Astrocyte (in vitro differentiated cells and primary cell): ENCODE measurements around the gene LY9. TPM values are rescaled to one million over a fixed set of nuclear protein-coding genes. Genes with fewer than 3 reads are reported as not detected.

Experiments
- DNase-seq: peaks from one replicate; pipeline ENCODE4 v3.0.0-alpha.2; 2010; ENCODE audit warnings: low read depth
- FAIRE-seq: peaks from 2 replicates; lab custom pipeline; 2011; peaks lifted over from hg19 to GRCh38; lab: Jason Lieb, UNC
- H2AFZ ChIP-seq: 2 replicates; pipeline ENCODE4 v1.6.0; 2012; ENCODE audit warnings: low read depth, low read length, inconsistent platforms
- H3K27ac ChIP-seq: 2 replicates; pipeline ENCODE4 v1.5.1; 2011; ENCODE audit warnings: low read depth, low read length, inconsistent platforms
- H3K27me3 ChIP-seq: 2 replicates; pipeline ENCODE4 v1.6.0; 2011; ENCODE audit warnings: low read length, inconsistent platforms; ENCODE audit not compliant: insufficient read depth
- H3K36me3 ChIP-seq: 2 replicates; pipeline ENCODE4 v1.5.1; 2011; ENCODE audit warnings: low read length, inconsistent platforms; ENCODE audit not compliant: insufficient read depth
- H3K4me1 ChIP-seq: 2 replicates; pipeline ENCODE4 v1.5.1; 2011; ENCODE audit warnings: low read length, inconsistent platforms; ENCODE audit not compliant: insufficient read depth
- H3K4me2 ChIP-seq: 2 replicates; pipeline ENCODE4 v1.6.0; 2012; ENCODE audit warnings: low read length, inconsistent platforms
- H3K4me3 ChIP-seq: 2 replicates; pipeline ENCODE4 v1.5.1; 2011; ENCODE audit warnings: low read depth, mild to moderate bottlenecking, low read length, inconsistent platforms; ENCODE audit not compliant: insufficient read depth
- H3K79me2 ChIP-seq: 2 replicates; pipeline ENCODE4 v1.6.0; 2012; ENCODE audit warnings: mild to moderate bottlenecking, low read length, inconsistent platforms; ENCODE audit not compliant: insufficient read depth
- H3K9ac ChIP-seq: 2 replicates; pipeline ENCODE4 v1.6.0; 2012; ENCODE audit warnings: mild to moderate bottlenecking, low read length, inconsistent platforms
- H3K9me3 ChIP-seq: 2 replicates; pipeline ENCODE4 v1.5.1; 2012; ENCODE audit warnings: low read depth, mild to moderate bottlenecking, low read length, inconsistent platforms; ENCODE audit not compliant: insufficient read depth
- H4K20me1 ChIP-seq: 2 replicates; pipeline ENCODE4 v1.6.0; 2012; ENCODE audit warnings: low read length, inconsistent platforms; ENCODE audit not compliant: insufficient read depth
- H3K27ac Mint-ChIP-seq: one replicate; pipeline ENCODE4 v1.8.0; 2021; ENCODE audit warnings: mild to moderate bottlenecking, mixed read lengths; ENCODE audit not compliant: unreplicated experiment
- H3K27me3 Mint-ChIP-seq: one replicate; pipeline ENCODE4 v1.8.0; 2021; ENCODE audit warnings: low read depth, mixed read lengths; ENCODE audit not compliant: unreplicated experiment
- H3K36me3 Mint-ChIP-seq: one replicate; pipeline ENCODE4 v1.8.0; 2021; ENCODE audit warnings: low read depth, mixed read lengths; ENCODE audit not compliant: unreplicated experiment
- H3K4me1 Mint-ChIP-seq: one replicate; pipeline ENCODE4 v1.8.0; 2021; ENCODE audit warnings: low read depth, mixed read lengths; ENCODE audit not compliant: unreplicated experiment
- H3K4me3 Mint-ChIP-seq: one replicate; pipeline ENCODE4 v1.8.0; 2021; ENCODE audit warnings: mild to moderate bottlenecking, moderate library complexity, mixed read lengths; ENCODE audit not compliant: unreplicated experiment
- H3K9me3 Mint-ChIP-seq: one replicate; pipeline ENCODE4 v1.8.0; 2021; ENCODE audit warnings: mild to moderate bottlenecking, mixed read lengths; ENCODE audit not compliant: unreplicated experiment
- EZH2 ChIP-seq: IDR thresholded peaks from 2 replicates; pipeline ENCODE4 v1.6.1; 2012; ENCODE audit warnings: mild to moderate bottlenecking, low read length, inconsistent platforms; ENCODE audit not compliant: insufficient read depth
- total RNA-seq: library from RNA; stranded (reverse); gene quantifications from 2 replicates; pipeline ENCODE4 v1.2.1, GENCODE V29; 2021
- TF ChIP-seq, protein P1 (sequence below): IDR thresholded peaks from 2 replicates; pipeline ENCODE4 v1.5.1; 2011; ENCODE audit warnings: low read depth, mild to moderate bottlenecking, inconsistent platforms, low read length, moderate library complexity; ENCODE audit not compliant: insufficient read depth

The LY9 gene
- total RNA-seq, 1 donor from 2014 or later: not detected

DNA sequence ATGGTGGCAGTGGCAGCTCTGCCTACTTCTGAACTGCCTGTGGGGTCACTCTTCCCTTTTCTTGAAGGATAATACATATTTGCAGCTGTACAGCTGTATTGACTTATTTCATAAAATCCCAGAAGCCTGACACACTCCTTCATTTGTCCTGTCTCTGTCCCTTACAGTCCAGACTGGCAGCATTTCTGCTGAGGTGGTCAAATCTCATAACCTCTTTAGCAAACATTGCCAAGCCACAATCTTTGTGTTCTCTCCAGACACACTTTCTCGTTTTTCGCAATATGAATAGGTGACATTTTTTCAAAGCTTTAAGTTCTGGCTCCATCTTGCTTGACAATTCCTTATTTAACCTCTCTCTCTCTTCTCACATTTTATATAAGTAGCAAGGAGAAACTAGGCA lies 15.2 kb downstream of the LY9 start:
- no peak overlapping the region for H2AFZ ChIP-seq
- no peak overlapping the region for H3K4me3 ChIP-seq
- no peaks in the 10 kb centered on the region for H3K36me3 Mint-ChIP-seq
- no peak overlapping the region for H3K4me2 ChIP-seq
- no peak overlapping the region for H3K27ac ChIP-seq
- FAIRE-seq (no peak), DNase-seq (no peak)
- H3K4me1 Mint-ChIP-seq: peaks cover 4% of the 10 kb centered on the region
- no peaks in the 10 kb centered on the region for H3K36me3 ChIP-seq
- H3K79me2 ChIP-seq: no peaks in the 10 kb centered on the region
- H3K4me1 ChIP-seq: no peaks in the 10 kb centered on the region
- H3K9ac ChIP-seq: no peak overlapping the region
- no peak for TF ChIP-seq EZH2
- TF ChIP-seq, protein P1, sequence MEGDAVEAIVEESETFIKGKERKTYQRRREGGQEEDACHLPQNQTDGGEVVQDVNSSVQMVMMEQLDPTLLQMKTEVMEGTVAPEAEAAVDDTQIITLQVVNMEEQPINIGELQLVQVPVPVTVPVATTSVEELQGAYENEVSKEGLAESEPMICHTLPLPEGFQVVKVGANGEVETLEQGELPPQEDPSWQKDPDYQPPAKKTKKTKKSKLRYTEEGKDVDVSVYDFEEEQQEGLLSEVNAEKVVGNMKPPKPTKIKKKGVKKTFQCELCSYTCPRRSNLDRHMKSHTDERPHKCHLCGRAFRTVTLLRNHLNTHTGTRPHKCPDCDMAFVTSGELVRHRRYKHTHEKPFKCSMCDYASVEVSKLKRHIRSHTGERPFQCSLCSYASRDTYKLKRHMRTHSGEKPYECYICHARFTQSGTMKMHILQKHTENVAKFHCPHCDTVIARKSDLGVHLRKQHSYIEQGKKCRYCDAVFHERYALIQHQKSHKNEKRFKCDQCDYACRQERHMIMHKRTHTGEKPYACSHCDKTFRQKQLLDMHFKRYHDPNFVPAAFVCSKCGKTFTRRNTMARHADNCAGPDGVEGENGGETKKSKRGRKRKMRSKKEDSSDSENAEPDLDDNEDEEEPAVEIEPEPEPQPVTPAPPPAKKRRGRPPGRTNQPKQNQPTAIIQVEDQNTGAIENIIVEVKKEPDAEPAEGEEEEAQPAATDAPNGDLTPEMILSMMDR: no peak
- H3K4me3 Mint-ChIP-seq: no peak overlapping the region
- no peaks in the 10 kb centered on the region for H4K20me1 ChIP-seq
- no peaks in the 10 kb centered on the region for H3K27me3 ChIP-seq
- no peak overlapping the region for H3K27ac Mint-ChIP-seq
- H3K9me3 ChIP-seq: peaks cover 5% of the 10 kb centered on the region
- H3K9me3 Mint-ChIP-seq: peaks cover 9% of the 10 kb centered on the region
- H3K27me3 Mint-ChIP-seq: peaks cover 2% of the 10 kb centered on the region

DNA sequence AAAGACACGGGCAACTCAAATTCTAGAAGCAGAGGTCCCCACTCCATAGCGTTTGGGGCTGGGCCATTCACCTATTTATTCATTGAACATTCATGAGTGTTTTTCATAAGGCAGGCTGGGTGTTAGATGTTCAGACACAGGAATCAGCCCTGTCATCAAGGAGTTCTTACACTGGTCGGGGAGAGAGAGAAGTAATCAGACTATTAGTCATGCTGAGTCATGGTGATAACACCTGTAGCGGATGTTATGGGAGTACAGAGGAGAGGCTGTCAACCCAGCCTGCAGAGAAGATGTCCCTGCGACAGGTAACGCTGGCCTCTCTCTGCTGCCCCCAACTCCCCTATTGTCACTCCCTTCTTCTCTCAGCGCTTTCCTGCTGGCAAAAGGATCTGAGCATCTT lies 17.2 kb downstream of the LY9 start:
- FAIRE-seq: no peak
- Histone ChIP-seq H3K4me2 (no peak overlapping the region), H3K4me1 (no peaks in the 10 kb centered on the region)

DNA sequence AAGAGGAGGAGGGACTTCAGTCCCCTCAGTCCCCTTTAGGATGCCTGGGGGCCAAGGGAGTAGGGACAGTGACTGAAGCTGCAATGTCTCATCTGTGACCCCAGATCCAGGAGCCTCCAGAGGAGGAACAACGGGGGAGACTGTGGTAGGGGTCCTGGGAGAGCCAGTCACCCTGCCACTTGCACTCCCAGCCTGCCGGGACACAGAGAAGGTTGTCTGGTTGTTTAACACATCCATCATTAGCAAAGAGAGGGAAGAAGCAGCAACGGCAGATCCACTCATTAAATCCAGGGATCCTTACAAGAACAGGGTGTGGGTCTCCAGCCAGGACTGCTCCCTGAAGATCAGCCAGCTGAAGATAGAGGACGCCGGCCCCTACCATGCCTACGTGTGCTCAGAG lies 18.3 kb downstream of the LY9 start:
- H3K27me3 Mint-ChIP-seq: peaks cover 13% of the 10 kb centered on the region
- Histone ChIP-seq H3K79me2 (no peaks in the 10 kb centered on the region), H3K4me1 (no peaks in the 10 kb centered on the region), H3K4me3 (no peak overlapping the region), H3K36me3 (no peaks in the 10 kb centered on the region), H4K20me1 (no peaks in the 10 kb centered on the region), H3K9ac (no peak overlapping the region), H3K27ac (no peak overlapping the region), H3K9me3 (no peaks in the 10 kb centered on the region), H3K27me3 (no peaks in the 10 kb centered on the region), H3K4me2 (no peak overlapping the region), H2AFZ (no peak overlapping the region)
- H3K27ac Mint-ChIP-seq: no peak overlapping the region
- peaks cover 4% of the 10 kb centered on the region for H3K4me1 Mint-ChIP-seq
- TF ChIP-seq EZH2: no peak
- TF ChIP-seq, protein P1: no peak
- no peak overlapping the region for H3K4me3 Mint-ChIP-seq
- H3K36me3 Mint-ChIP-seq: no peaks in the 10 kb centered on the region
- no peak for DNase-seq
- no peak for FAIRE-seq
- H3K9me3 Mint-ChIP-seq: no peaks in the 10 kb centered on the region

More for the DNA sequence above, 17.2 kb downstream of the LY9 start:
- peaks cover 6% of the 10 kb centered on the region for H3K27me3 Mint-ChIP-seq
- Histone ChIP-seq H3K9me3 (no peaks in the 10 kb centered on the region), H2AFZ (no peak overlapping the region), H3K9ac (no peak overlapping the region), H3K4me3 (no peak overlapping the region), H3K79me2 (no peaks in the 10 kb centered on the region), H3K27me3 (no peaks in the 10 kb centered on the region), H4K20me1 (no peaks in the 10 kb centered on the region), H3K36me3 (no peaks in the 10 kb centered on the region), H3K27ac (no peak overlapping the region)
- TF ChIP-seq, protein P1: no peak
- DNase-seq: peak; percentile 5
- H3K36me3 Mint-ChIP-seq: no peaks in the 10 kb centered on the region
- no peaks in the 10 kb centered on the region for H3K9me3 Mint-ChIP-seq
- H3K27ac Mint-ChIP-seq: peak overlapping the region; percentile 12
- no peak overlapping the region for H3K4me3 Mint-ChIP-seq
- H3K4me1 Mint-ChIP-seq: peaks cover 4% of the 10 kb centered on the region
